Measurements from ENCODE around the gene WDR31.

DNA sequence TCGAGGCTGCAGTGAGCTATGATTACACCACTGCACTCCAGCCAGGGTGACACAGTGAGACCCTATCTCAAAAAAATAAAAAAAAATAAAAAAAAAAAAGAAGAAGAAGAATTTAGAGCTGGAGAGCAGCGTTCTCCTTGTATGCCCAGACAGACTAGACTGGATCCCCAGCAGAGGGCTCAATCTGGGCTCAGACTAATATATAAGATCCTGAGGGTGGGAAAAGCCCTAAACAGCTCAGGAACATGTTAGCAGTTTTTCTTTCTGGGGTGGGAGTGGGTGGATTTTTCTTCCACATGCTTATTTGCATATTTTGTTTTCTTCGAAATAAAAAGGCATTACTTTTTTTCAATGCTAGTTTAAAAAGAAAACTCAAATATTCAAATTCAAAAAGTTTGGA lies 8.4 kb upstream of the WDR31 start:
- TF ChIP-seq, protein P1, sequence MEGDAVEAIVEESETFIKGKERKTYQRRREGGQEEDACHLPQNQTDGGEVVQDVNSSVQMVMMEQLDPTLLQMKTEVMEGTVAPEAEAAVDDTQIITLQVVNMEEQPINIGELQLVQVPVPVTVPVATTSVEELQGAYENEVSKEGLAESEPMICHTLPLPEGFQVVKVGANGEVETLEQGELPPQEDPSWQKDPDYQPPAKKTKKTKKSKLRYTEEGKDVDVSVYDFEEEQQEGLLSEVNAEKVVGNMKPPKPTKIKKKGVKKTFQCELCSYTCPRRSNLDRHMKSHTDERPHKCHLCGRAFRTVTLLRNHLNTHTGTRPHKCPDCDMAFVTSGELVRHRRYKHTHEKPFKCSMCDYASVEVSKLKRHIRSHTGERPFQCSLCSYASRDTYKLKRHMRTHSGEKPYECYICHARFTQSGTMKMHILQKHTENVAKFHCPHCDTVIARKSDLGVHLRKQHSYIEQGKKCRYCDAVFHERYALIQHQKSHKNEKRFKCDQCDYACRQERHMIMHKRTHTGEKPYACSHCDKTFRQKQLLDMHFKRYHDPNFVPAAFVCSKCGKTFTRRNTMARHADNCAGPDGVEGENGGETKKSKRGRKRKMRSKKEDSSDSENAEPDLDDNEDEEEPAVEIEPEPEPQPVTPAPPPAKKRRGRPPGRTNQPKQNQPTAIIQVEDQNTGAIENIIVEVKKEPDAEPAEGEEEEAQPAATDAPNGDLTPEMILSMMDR (IDR thresholded peaks at IDR 0.05), result no peak
- no peak for TF ChIP-seq POLR2A (IDR thresholded peaks at IDR 0.05)

Data from lower leg skin (tissue), 3 donors.